Esophagus squamous epithelium (tissue), 4 donors: Measurements from ENCODE around the gene EDEM2.

Experiments
- CTCF ChIP-seq, 6 experiments: fragments of 450-650 bp in 4 of 6; fragments of 200-600 bp in 2 of 6; sonication (generic) in 2 of 6; IDR thresholded peaks; one replicate each; pipeline ENCODE4 v1.5.1; 2016 to 2019; ENCODE audit warnings: antibody characterized with exemption in 6 of 6, mild to moderate bottlenecking in 4 of 6, moderate library complexity in 4 of 6
- POLR2A ChIP-seq, 4 donors: fragments of 450-650 bp; IDR thresholded peaks; one replicate each; pipeline ENCODE4 v1.6.1; 2017; ENCODE audit warnings: antibody characterized with exemption in 4 of 4, mild to moderate bottlenecking in 4 of 4, moderate library complexity in 3 of 4

GRCh38 chr20:35088231-35089145 is 58.6 kb downstream of the EDEM2 start:
- no peak for TF ChIP-seq CTCF (IDR thresholded peaks at IDR 0.05)
- no peak for TF ChIP-seq POLR2A (IDR thresholded peaks at IDR 0.05)
